Endothelial cell (in vitro differentiated cells): Measurements from ENCODE around the gene KLK13. TPM values are rescaled to one million over a fixed set of nuclear protein-coding genes. Genes with fewer than 3 reads are reported as not detected.

Source experiments
- DNase-seq: peaks from one replicate; pipeline ENCODE4 v3.0.0; 2021; ENCODE audit warnings: low spot score
- H3K27ac Mint-ChIP-seq: one replicate; pipeline ENCODE4 v1.8.0; 2021; ENCODE audit warnings: mixed read lengths, inconsistent platforms; ENCODE audit not compliant: unreplicated experiment
- H3K27me3 Mint-ChIP-seq: one replicate; pipeline ENCODE4 v1.8.0; 2021; ENCODE audit warnings: mild to moderate bottlenecking, moderate library complexity, mixed read lengths, inconsistent platforms; ENCODE audit not compliant: unreplicated experiment
- H3K36me3 Mint-ChIP-seq: one replicate; pipeline ENCODE4 v1.8.0; 2021; ENCODE audit warnings: mild to moderate bottlenecking, low read depth, mixed read lengths, inconsistent platforms; ENCODE audit not compliant: unreplicated experiment
- H3K4me1 Mint-ChIP-seq: one replicate; pipeline ENCODE4 v1.8.0; 2021; ENCODE audit warnings: mild to moderate bottlenecking, mixed read lengths, inconsistent platforms; ENCODE audit not compliant: unreplicated experiment
- H3K4me3 Mint-ChIP-seq: one replicate; pipeline ENCODE4 v1.8.0; 2021; ENCODE audit warnings: mild to moderate bottlenecking, mixed read lengths, inconsistent platforms; ENCODE audit not compliant: unreplicated experiment
- H3K9me3 Mint-ChIP-seq: one replicate; pipeline ENCODE4 v1.8.0; 2021; ENCODE audit warnings: mixed read lengths, inconsistent platforms; ENCODE audit not compliant: unreplicated experiment
- CTCF ChIP-seq: fragments of 200-600 bp; sonication (generic); IDR thresholded peaks from one replicate; pipeline ENCODE4 v1.5.0; 2021; ENCODE audit warnings: antibody characterized with exemption; ENCODE audit not compliant: unreplicated experiment
- total RNA-seq: library from RNA; stranded (reverse); fragmentation: NEBNext Ultra II Directional; extraction: Animal tissue kit (Norgen Biotek cat#: 25700); gene quantifications from one replicate; pipeline ENCODE4 v1.2.1, GENCODE V29; 2021; ENCODE audit not compliant: unreplicated experiment

KLK13 gene
- total RNA-seq, 1 donor from 2014 or later: 0.67 TPM

GRCh38 chr19:51055866-51056265 lies 9.0 kb downstream of the KLK13 start:
- peaks cover 6% of the 10 kb centered on the region for H3K27me3 Mint-ChIP-seq
- no peaks in the 10 kb centered on the region for H3K36me3 Mint-ChIP-seq
- no peaks in the 10 kb centered on the region for H3K9me3 Mint-ChIP-seq
- H3K27ac Mint-ChIP-seq: no peak overlapping the region
- no peak overlapping the region for H3K4me3 Mint-ChIP-seq
- no peak for DNase-seq
- TF ChIP-seq CTCF: no peak
- no peaks in the 10 kb centered on the region for H3K4me1 Mint-ChIP-seq

DNA sequence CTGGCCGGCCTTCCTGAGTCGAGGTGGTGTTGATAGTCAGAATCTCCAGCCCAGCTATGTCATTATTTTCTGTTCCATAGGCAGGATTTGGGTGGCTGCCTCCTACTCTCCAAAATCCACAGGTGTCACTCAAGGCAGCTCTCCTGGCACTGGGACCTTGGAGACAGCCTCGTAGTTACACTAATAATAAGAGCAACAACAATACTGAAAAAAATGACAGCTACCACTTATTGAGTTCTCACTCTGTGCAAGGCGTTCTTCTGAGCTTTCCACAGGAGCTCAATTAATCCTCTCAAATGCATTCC lies 17.9 kb downstream of the KLK13 start:
- peak overlapping the region; percentile 94 for H3K27ac Mint-ChIP-seq
- peaks cover 16% of the 10 kb centered on the region for H3K4me1 Mint-ChIP-seq
- H3K4me3 Mint-ChIP-seq: no peak overlapping the region
- no peak for DNase-seq
- no peaks in the 10 kb centered on the region for H3K36me3 Mint-ChIP-seq
- no peak for TF ChIP-seq CTCF
- H3K9me3 Mint-ChIP-seq: no peaks in the 10 kb centered on the region
- H3K27me3 Mint-ChIP-seq: peaks cover 6% of the 10 kb centered on the region

DNA sequence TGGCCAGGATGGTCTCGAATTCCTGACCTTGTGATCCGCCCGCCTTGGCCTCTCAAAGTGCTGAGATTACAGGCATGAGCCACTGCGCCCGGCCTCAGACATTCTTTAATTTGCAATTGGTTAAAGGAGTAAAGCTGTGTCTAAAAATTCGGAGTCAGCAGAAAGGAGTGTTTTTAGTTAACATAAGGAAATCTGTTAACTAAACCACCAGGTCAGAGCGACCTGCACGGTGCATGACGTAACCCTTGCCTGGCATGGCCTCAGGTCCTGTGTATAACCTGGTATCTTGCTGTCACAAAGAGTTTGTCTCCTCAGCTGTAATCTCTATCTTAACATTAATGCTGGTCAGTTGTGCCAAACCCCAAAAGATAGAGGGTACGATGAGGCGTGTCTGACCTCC lies 20.6 kb downstream of the KLK13 start:
- peaks cover 16% of the 10 kb centered on the region for H3K4me1 Mint-ChIP-seq
- no peaks in the 10 kb centered on the region for H3K36me3 Mint-ChIP-seq
- no peak for DNase-seq
- H3K9me3 Mint-ChIP-seq: no peaks in the 10 kb centered on the region
- TF ChIP-seq CTCF: no peak
- H3K27ac Mint-ChIP-seq: no peak overlapping the region
- H3K27me3 Mint-ChIP-seq: peaks cover 6% of the 10 kb centered on the region
- H3K4me3 Mint-ChIP-seq: no peak overlapping the region

DNA sequence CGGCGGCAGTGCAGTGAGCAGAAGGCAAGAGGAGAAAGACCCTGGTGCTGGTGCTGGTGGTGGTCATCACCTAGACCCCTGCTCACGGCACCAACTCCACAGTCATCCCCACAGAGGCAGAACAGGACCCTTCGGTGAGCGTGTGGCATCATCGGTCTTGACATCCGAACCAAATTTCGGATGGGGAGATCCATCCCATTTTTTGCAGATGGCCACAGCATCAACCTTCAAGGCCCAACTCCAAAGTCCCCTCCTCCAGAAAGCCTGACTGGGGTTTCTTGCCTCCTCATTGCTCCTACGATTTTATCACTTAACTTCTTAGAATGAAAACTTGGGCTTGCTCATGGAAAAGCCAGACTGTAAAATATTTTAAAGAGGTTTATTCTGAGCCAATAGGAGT lies 21.4 kb downstream of the KLK13 start:
- no peak overlapping the region for H3K27ac Mint-ChIP-seq
- no peaks in the 10 kb centered on the region for H3K36me3 Mint-ChIP-seq
- no peak for DNase-seq
- TF ChIP-seq CTCF: no peak
- H3K27me3 Mint-ChIP-seq: peaks cover 6% of the 10 kb centered on the region
- H3K4me3 Mint-ChIP-seq: no peak overlapping the region
- no peaks in the 10 kb centered on the region for H3K9me3 Mint-ChIP-seq
- H3K4me1 Mint-ChIP-seq: peaks cover 16% of the 10 kb centered on the region

- H3K9me3 Mint-ChIP-seq: no peaks in the 10 kb centered on the region
Observed at GRCh38 chr19:51040151-51040550, 24.7 kb downstream of the KLK13 start.

More at GRCh38 chr19:51040151-51040550, 24.7 kb downstream of the KLK13 start:
- Mint-ChIP-seq H3K4me3 (no peak overlapping the region), H3K36me3 (no peaks in the 10 kb centered on the region), H3K27me3 (peaks cover 4% of the 10 kb centered on the region), H3K27ac (no peak overlapping the region), H3K4me1 (no peaks in the 10 kb centered on the region)
- no peak for TF ChIP-seq CTCF
- no peak for DNase-seq
